Measurements from ENCODE around the gene LIF. TPM values are rescaled to one million over a fixed set of nuclear protein-coding genes. Genes with fewer than 3 reads are reported as not detected.

LIF gene
- total RNA-seq, 1 experiment from 2014 or later, result 34.4 TPM

- ChIA-PET CTCF (no interaction called here), POLR2A (no interaction called here)
- DNase-seq (ENCODE audit: low read depth, low spot score) (no peak), ATAC-seq (no peak)
- no peaks in the 10 kb centered on the region for H3K9me3 ChIP-seq (ENCODE audit: control insufficient read depth, insufficient read depth, low read depth, low read length)
- no TSS peak for BruUV-seq (replicated peaks)
- no peak overlapping the region for H3K4me3 ChIP-seq (ENCODE audit: low read depth in 2 of 2, low read length in 2 of 2)
- intact Hi-C loops (cut with micrococcal nuclease; ENCODE audit: unreplicated experiment), result no loop called here
- peaks cover 29% of the 10 kb centered on the region for H3K4me1 ChIP-seq (ENCODE audit: control insufficient read depth, insufficient read depth, low read length)
- no peaks in the 10 kb centered on the region for H3K27me3 ChIP-seq (ENCODE audit: control insufficient read depth, insufficient read depth, low read length)
- H3K27ac ChIP-seq (ENCODE audit: low read length), result peak overlapping the region; percentile 89
- H3K36me3 ChIP-seq (ENCODE audit: control insufficient read depth, insufficient read depth, low read length), result no peaks in the 10 kb centered on the region
- in situ Hi-C loops (cut with HindIII; ENCODE audit: low pct_unique_long_range_greater_than_20kb, low sequenced_read_pairs), result no loop called here
- no peak for TF ChIP-seq SIN3A (IDR thresholded peaks at IDR 0.05; ENCODE audit: borderline replicate concordance, insufficient read depth, low read depth, low read length)
- no peak for TF ChIP-seq REST (IDR thresholded peaks at IDR 0.05; ENCODE audit: insufficient read depth in 1 of 2, low read depth in 2 of 2, low read length in 1 of 2)
- no peak for TF ChIP-seq CTCF (IDR thresholded peaks at IDR 0.05)
- TF ChIP-seq POLR2AphosphoS5 (IDR thresholded peaks at IDR 0.05; ENCODE audit: low read depth, low read length), result no peak
- TF ChIP-seq TCF7L2 (IDR thresholded peaks at IDR 0.05; ENCODE audit: low read depth, low read length), result no peak
These were observed 27.4 kb downstream of the LIF start for GRCh38 chr22:30219049-30219654.

- no peak for TF ChIP-seq CTCF (IDR thresholded peaks at IDR 0.05)
- no peak for TF ChIP-seq REST (IDR thresholded peaks at IDR 0.05; ENCODE audit: insufficient read depth in 1 of 2, low read depth in 2 of 2, low read length in 1 of 2)
- TF ChIP-seq SIN3A (IDR thresholded peaks at IDR 0.05; ENCODE audit: borderline replicate concordance, insufficient read depth, low read depth, low read length), result no peak
- no peak for TF ChIP-seq POLR2AphosphoS5 (IDR thresholded peaks at IDR 0.05; ENCODE audit: low read depth, low read length)
- no peak for TF ChIP-seq TCF7L2 (IDR thresholded peaks at IDR 0.05; ENCODE audit: low read depth, low read length)
- POLR2A ChIA-PET, result no interaction called here
- Histone ChIP-seq H3K4me1 (ENCODE audit: control insufficient read depth, insufficient read depth, low read length) (peaks cover 26% of the 10 kb centered on the region), H3K27ac (ENCODE audit: low read length) (peak overlapping the region; percentile 89), H3K9me3 (ENCODE audit: control insufficient read depth, insufficient read depth, low read depth, low read length) (no peaks in the 10 kb centered on the region), H3K27me3 (ENCODE audit: control insufficient read depth, insufficient read depth, low read length) (no peaks in the 10 kb centered on the region), H3K4me3 (ENCODE audit: low read depth in 2 of 2, low read length in 2 of 2) (no peak overlapping the region), H3K36me3 (ENCODE audit: control insufficient read depth, insufficient read depth, low read length) (no peaks in the 10 kb centered on the region)
- BruUV-seq (replicated peaks), result no TSS peak
- DNase-seq (ENCODE audit: low read depth, low spot score), result no peak
- in situ Hi-C loops (cut with HindIII; ENCODE audit: low pct_unique_long_range_greater_than_20kb, low sequenced_read_pairs) (no loop called here), intact Hi-C loops (cut with micrococcal nuclease; ENCODE audit: unreplicated experiment) (no loop called here)
- ATAC-seq, result no peak
- CTCF ChIA-PET, result interaction anchor here (0.7 kb wide), 1 partner anchor 108 kb away, joined by 6 read pairs; no protein-coding TSS in a partner anchor
These were observed 28.6 kb downstream of the LIF start for GRCh38 chr22:30217698-30218560.

Data from Panc1 (cell line).